ENCODE results near the gene LPIN2.

LPIN2 gene

GRCh38 chr18:2979871-2980790 is 32.8 kb downstream of the LPIN2 start:
- DNase-seq, result no peak

- no peak for DNase-seq
Measured at GRCh38 chr18:2979129-2979528, 33.8 kb downstream of the LPIN2 start.

DNA sequence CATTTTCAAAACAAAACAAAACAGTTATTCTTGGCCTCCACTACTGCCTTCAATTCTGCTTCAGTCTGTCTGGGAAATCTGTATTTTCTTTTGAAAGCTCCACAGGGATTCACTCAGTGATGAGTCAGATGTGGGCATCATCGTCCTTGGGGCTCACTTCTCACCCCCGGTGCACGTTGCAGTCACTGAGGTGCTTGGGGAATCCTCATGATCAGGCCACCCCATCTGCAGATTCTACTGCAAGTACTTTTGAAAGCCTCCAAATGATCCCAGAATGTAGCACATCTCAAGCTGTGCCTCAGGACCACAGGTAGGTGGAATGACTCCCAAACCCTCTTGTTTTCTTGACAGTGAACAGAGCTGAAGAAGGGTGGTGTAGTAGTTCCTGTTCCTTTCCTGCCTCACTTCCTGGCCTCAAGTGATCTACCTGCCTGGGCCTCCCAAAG is 34.3 kb downstream of the LPIN2 start:
- DNase-seq, result no peak

DNA sequence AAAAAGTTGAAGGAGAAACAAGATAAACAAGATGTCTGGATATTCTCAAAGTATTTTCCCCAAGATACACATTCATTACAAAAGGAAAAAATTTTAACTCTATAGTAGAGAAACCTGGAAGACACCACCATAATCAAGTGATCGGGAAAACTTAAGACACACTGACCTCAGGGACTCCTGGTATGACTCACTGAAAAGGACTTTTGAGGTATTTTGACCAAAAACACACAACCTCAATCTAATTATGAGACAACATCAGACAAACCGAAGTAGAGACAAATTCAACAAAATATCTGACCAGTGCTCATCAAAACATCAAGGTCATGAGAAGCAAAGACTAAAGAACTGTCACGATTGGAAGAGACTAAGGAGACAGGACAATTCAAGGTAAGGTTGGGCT is 34.7 kb downstream of the LPIN2 start:
- no peak for DNase-seq

- no peak for DNase-seq
Measured at GRCh38 chr18:2976218-2977132, 36.5 kb downstream of the LPIN2 start.

- no peak for DNase-seq
Measured at GRCh38 chr18:2974731-2975130, 38.2 kb downstream of the LPIN2 start.

GRCh38 chr18:2971741-2972552 is 41.0 kb downstream of the LPIN2 start:
- DNase-seq, result no peak

DNA sequence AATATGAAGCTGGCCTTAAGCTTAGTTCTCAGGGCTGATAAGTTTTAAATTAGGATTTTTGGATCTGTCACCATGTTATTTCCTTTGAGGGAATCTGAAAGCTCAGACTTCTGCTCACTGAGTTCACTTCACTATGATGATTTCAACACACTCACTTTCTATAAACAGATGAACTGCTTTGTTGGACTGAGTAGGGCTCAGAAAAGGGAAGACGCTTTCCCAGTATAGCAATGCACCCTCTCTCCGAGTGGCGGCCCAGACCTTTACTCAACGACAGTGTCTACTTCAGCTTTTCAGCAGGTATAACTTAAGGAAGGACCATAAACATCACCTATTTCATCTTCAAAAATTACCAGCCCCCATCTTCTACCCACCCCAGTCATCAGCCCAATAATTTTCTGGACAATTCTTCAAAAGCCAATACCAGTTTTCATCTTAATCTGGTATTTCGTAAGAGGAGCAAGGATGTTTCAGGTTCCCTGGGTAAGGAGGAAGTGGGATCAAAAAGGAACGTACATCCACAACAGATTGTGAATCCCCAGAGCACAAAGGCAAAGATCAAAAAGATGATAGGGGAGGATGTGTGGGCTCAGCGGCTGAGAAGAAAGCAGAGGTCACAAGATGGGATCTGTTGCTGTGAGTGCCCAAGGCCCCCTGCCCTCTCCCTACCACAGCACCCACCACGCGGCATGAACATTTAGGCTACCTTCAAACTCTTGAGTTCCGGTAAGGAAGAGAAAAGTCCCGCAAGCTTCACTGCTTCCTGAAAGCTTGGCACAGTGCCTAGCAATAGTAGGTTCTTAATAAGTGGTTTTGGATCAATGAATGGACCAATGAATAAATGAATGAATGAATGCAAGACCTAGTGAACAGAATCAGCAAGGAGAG is 41.9 kb downstream of the LPIN2 start:
- DNase-seq, result peak; percentile 75

GRCh38 chr18:2970344-2970743 is 42.6 kb downstream of the LPIN2 start:
- DNase-seq, result no peak

- no peak for DNase-seq
Measured at GRCh38 chr18:2969695-2970094, 43.2 kb downstream of the LPIN2 start.

DNA sequence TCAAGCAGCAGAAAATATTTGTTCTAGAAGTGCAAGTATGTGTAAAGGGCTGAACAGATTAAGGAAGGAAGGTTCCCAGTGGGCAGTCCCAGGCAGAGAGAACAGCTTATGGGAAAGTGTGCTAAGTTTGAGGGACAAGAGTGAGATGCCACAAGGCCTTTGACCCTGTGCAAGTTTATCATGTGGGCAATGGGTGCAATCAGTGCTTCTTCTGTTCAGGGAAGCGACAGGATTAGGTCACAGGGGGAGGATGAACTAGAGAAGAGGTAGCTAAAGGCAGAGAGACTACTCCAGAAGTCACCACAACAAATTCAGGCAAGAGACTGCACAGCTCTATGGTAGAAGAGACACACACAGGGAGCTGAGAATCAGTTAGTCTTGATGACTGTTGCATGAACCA is 44.3 kb downstream of the LPIN2 start:
- DNase-seq, result no peak

DNA sequence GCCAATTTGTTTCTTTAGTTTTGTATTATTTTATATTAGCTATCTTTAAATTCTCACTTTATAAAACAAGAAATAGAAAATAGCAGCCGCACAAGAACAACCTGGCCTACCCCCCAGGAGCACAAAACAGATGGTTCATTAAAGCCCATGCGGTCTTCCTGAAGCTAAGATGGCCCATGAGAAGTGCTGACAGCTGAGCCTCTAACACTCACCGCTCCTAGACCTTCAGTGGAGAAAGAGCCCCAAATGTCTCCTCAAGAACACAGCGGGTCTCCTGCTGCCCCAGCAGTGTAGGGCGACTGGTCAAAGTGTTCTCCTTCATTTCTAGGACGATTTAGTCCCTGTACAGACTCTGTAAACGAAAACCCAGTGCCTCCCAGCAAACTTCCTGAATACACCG is 45.1 kb downstream of the LPIN2 start:
- no peak for DNase-seq

DNA sequence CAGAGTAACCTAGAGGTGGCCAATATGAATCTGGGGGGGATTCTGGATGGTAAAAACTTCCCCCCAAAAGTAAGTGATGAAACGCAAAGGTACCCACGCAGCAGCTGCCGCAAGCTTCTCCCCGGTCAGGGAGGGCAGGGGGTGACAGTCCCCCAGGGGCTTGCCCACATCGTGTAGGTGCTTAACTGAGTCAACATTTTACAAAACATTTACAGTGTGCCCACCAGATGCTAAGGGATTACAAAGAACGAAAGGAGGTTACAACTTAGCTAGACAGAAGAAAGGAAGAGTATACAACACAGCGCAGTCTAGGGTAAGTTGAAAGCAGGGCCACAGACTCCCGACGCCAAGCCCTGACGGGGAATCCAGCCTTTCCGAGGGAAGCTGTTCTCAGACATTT is 45.6 kb downstream of the LPIN2 start:
- DNase-seq, result no peak

DNA sequence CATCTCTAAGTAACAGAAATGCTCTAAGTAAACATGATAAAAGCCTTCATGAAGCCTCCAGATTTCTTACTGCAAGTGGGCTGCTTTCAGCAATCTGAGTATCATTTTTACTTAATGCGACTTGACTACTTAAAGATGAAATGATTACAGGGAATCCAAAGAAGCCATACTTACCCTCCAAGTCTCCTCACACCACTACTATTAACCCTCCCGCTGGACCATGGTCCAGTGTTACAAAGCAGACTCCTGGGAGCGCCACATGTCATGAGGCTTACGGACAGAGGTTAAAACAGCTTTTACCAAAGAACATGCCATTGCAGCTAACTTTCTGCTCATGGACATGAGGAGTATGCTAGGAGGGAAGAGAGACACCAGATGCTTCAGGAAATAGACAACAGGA is 46.4 kb downstream of the LPIN2 start:
- no peak for DNase-seq

GRCh38 chr18:2965797-2966196 is 47.1 kb downstream of the LPIN2 start:
- no peak for DNase-seq

GRCh38 chr18:2964361-2965010 is 48.5 kb downstream of the LPIN2 start:
- DNase-seq, result no peak
